ENCODE results near the gene TMEM81. TPM values are rescaled to one million over a fixed set of nuclear protein-coding genes. Genes with fewer than 3 reads are reported as not detected.

TMEM81 gene
- total and polyA plus RNA-seq, 2 donors (not counting 1 experiment from before 2014, with no cell fraction given) = 1.8 to 1.9 TPM

DNA sequence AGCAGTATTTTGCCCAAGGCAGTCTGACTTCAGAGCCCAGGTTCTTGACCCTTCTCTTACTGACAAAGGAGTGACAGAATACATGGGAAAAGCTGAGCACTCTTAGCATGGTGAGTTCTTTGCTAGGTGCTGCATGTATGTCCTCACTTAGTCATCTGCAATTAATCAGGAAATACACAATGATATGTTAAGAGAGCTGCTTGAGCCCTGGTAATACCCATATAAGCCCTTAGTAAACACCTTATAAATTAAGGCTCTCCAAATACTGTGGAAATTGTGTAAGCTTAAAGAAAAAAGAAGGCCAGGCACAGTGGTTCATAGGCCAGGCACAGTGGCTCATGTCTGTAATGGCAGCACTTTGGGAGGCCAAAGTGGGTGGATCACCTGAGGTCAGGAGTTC, 14.0 kb upstream of the TMEM81 start:
- DNase-seq (ENCODE audit: low read depth in 2 of 2) = no peak
- TF ChIP-seq CTCF (conservative IDR thresholded peaks at IDR 0.05 in 1 of 2, IDR thresholded peaks at IDR 0.05 in 1 of 2; ENCODE audit: low read depth in 1 of 2, low read length in 2 of 2) (no peak), EZH2 (IDR thresholded peaks at IDR 0.05; ENCODE audit: low read length, missing control alignments) (no peak)
- H3K36me3 ChIP-seq (ENCODE audit: control insufficient read depth, insufficient read depth, low read length) = peaks cover 8% of the 10 kb centered on the region
- H4K20me1 ChIP-seq (ENCODE audit: control insufficient read depth, extremely low read depth, insufficient read depth, low read length) = no peaks in the 10 kb centered on the region
- no peak overlapping the region for H2AFZ ChIP-seq (ENCODE audit: low read length)
- no peak overlapping the region for H3K9ac ChIP-seq (ENCODE audit: insufficient read depth, low read length)
- H3K79me2 ChIP-seq (ENCODE audit: control insufficient read depth, insufficient read depth, low read length) = no peaks in the 10 kb centered on the region
- H3K4me2 ChIP-seq (ENCODE audit: extremely low read depth, insufficient read depth, low read length) = no peak overlapping the region
- no peak overlapping the region for H3K4me3 ChIP-seq (replicated peaks in 1 of 4; ENCODE audit: control extremely low read depth in 1 of 4, insufficient read depth in 1 of 4, low read depth in 3 of 4, low read length in 4 of 4)
- no peak overlapping the region for H3K27ac ChIP-seq (ENCODE audit: insufficient read depth, low read length)
- H3K4me1 ChIP-seq (ENCODE audit: control insufficient read depth, extremely low read depth, insufficient read depth, low read length) = no peaks in the 10 kb centered on the region
- no peaks in the 10 kb centered on the region for H3K9me3 ChIP-seq (ENCODE audit: control insufficient read depth, insufficient read depth, low read depth, low read length)
- H3K27me3 ChIP-seq (ENCODE audit: control insufficient read depth, insufficient read depth, low read length) = no peaks in the 10 kb centered on the region

DNA sequence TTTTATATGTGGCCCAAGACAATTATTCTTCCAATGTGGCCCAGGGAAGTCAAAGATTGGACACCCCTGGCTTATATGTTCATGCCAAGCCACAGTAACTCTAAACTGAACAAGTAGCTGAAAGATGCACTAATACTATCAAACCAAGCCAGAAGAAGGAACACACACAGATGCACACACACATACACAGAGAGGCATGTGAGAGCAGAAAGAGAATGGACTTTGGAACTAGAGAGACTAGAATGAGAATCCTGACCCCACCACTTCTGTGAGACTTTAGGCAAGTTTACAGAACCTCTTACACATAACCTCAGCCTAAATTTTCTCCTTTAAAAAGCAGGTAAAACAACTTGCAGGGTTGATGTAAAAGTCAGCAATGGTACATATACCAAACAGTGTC, 11.2 kb upstream of the TMEM81 start:
- Histone ChIP-seq H3K9ac (ENCODE audit: insufficient read depth, low read length) (no peak overlapping the region), H2AFZ (ENCODE audit: low read length) (no peak overlapping the region), H3K9me3 (ENCODE audit: control insufficient read depth, insufficient read depth, low read depth, low read length) (no peaks in the 10 kb centered on the region), H3K27me3 (ENCODE audit: control insufficient read depth, insufficient read depth, low read length) (no peaks in the 10 kb centered on the region), H3K4me1 (ENCODE audit: control insufficient read depth, extremely low read depth, insufficient read depth, low read length) (no peaks in the 10 kb centered on the region), H3K79me2 (ENCODE audit: control insufficient read depth, insufficient read depth, low read length) (no peaks in the 10 kb centered on the region), H3K27ac (ENCODE audit: insufficient read depth, low read length) (no peak overlapping the region), H4K20me1 (ENCODE audit: control insufficient read depth, extremely low read depth, insufficient read depth, low read length) (no peaks in the 10 kb centered on the region), H3K36me3 (ENCODE audit: control insufficient read depth, insufficient read depth, low read length) (peaks cover 8% of the 10 kb centered on the region), H3K4me2 (ENCODE audit: extremely low read depth, insufficient read depth, low read length) (no peak overlapping the region), H3K4me3 (replicated peaks in 1 of 4; ENCODE audit: control extremely low read depth in 1 of 4, insufficient read depth in 1 of 4, low read depth in 3 of 4, low read length in 4 of 4) (no peak overlapping the region)
- TF ChIP-seq CTCF (conservative IDR thresholded peaks at IDR 0.05 in 1 of 2, IDR thresholded peaks at IDR 0.05 in 1 of 2; ENCODE audit: low read depth in 1 of 2, low read length in 2 of 2) (no peak), EZH2 (IDR thresholded peaks at IDR 0.05; ENCODE audit: low read length, missing control alignments) (no peak)
- no peak for DNase-seq (ENCODE audit: low read depth in 2 of 2)

- peak in 1 of 2 donors; percentile 64 for DNase-seq (ENCODE audit: low read depth in 2 of 2)
- Histone ChIP-seq H4K20me1 (ENCODE audit: control insufficient read depth, extremely low read depth, insufficient read depth, low read length) (no peaks in the 10 kb centered on the region), H3K79me2 (ENCODE audit: control insufficient read depth, insufficient read depth, low read length) (no peaks in the 10 kb centered on the region), H3K9ac (ENCODE audit: insufficient read depth, low read length) (no peak overlapping the region), H3K4me3 (replicated peaks in 1 of 4; ENCODE audit: control extremely low read depth in 1 of 4, insufficient read depth in 1 of 4, low read depth in 3 of 4, low read length in 4 of 4) (no peak overlapping the region), H3K4me2 (ENCODE audit: extremely low read depth, insufficient read depth, low read length) (no peak overlapping the region), H3K9me3 (ENCODE audit: control insufficient read depth, insufficient read depth, low read depth, low read length) (no peaks in the 10 kb centered on the region), H3K27me3 (ENCODE audit: control insufficient read depth, insufficient read depth, low read length) (no peaks in the 10 kb centered on the region), H3K4me1 (ENCODE audit: control insufficient read depth, extremely low read depth, insufficient read depth, low read length) (no peaks in the 10 kb centered on the region), H3K27ac (ENCODE audit: insufficient read depth, low read length) (no peak overlapping the region), H3K36me3 (ENCODE audit: control insufficient read depth, insufficient read depth, low read length) (no peaks in the 10 kb centered on the region), H2AFZ (ENCODE audit: low read length) (no peak overlapping the region)
- TF ChIP-seq CTCF (conservative IDR thresholded peaks at IDR 0.05 in 1 of 2, IDR thresholded peaks at IDR 0.05 in 1 of 2; ENCODE audit: low read depth in 1 of 2, low read length in 2 of 2) (no peak), EZH2 (IDR thresholded peaks at IDR 0.05; ENCODE audit: low read length, missing control alignments) (no peak)
Observed at GRCh38 chr1:205091043-205091740, 6.9 kb upstream of the TMEM81 start.

Data from fibroblast of lung (primary cell).